ENCODE data around the gene CLIC6. TPM values are rescaled to one million over a fixed set of nuclear protein-coding genes. Genes with fewer than 3 reads are reported as not detected.

CLIC6 gene
- polyA plus RNA-seq, 1 experiment, result not detected

GRCh38 chr21:34754690-34755647 lies 86.2 kb downstream of the CLIC6 start:
- H3K4me3 ChIP-seq (ENCODE audit: low read depth, low read length), result no peak overlapping the region
- ChIA-PET POLR2A (no interaction called here), CTCF (interaction anchor here (2.0 kb wide), 1 partner anchor 9 kb away, joined by 9 read pairs; no protein-coding TSS in a partner anchor)
- no peak for TF ChIP-seq CTCF (IDR thresholded peaks at IDR 0.05; ENCODE audit: low read depth, low read length)
- no peaks in the 10 kb centered on the region for H3K9me3 ChIP-seq (ENCODE audit: control insufficient read depth, insufficient read depth, low read length)
- no peak for DNase-seq (ENCODE audit: low read depth, low spot score)
- H3K27ac ChIP-seq (ENCODE audit: low read depth, low read length), result no peak overlapping the region
- peaks cover 4% of the 10 kb centered on the region for H3K27me3 ChIP-seq (ENCODE audit: control insufficient read depth, insufficient read depth, low read length)

- H3K4me3 ChIP-seq (ENCODE audit: low read depth, low read length), result no peak overlapping the region
- no peak for TF ChIP-seq CTCF (IDR thresholded peaks at IDR 0.05; ENCODE audit: low read depth, low read length)
- no peaks in the 10 kb centered on the region for H3K9me3 ChIP-seq (ENCODE audit: control insufficient read depth, insufficient read depth, low read length)
- ChIA-PET POLR2A (interaction anchor here (1.3 to 1.5 kb wide), 2 partner anchors 46 to 75 kb away, joined by 3 to 4 read pairs; no protein-coding TSS in a partner anchor), CTCF (interaction anchor here (4.2 kb wide), 1 partner anchor 16 kb away, joined by 31 read pairs; no protein-coding TSS in a partner anchor)
- H3K27ac ChIP-seq (ENCODE audit: low read depth, low read length), result no peak overlapping the region
- no peak for DNase-seq (ENCODE audit: low read depth, low spot score)
- no peaks in the 10 kb centered on the region for H3K27me3 ChIP-seq (ENCODE audit: control insufficient read depth, insufficient read depth, low read length)
Observed at GRCh38 chr21:34761758-34762330, 93.0 kb downstream of the CLIC6 start.

- peak; percentile 33 for TF ChIP-seq CTCF (IDR thresholded peaks at IDR 0.05; ENCODE audit: low read depth, low read length)
- ChIA-PET POLR2A (interaction anchor here (1.5 kb wide), 1 partner anchor 45 kb away, joined by 4 read pairs; no protein-coding TSS in a partner anchor), CTCF (interaction anchor here (4.2 kb wide), 1 partner anchor 17 kb away, joined by 31 read pairs; no protein-coding TSS in a partner anchor)
- Histone ChIP-seq H3K27ac (ENCODE audit: low read depth, low read length) (no peak overlapping the region), H3K27me3 (ENCODE audit: control insufficient read depth, insufficient read depth, low read length) (no peaks in the 10 kb centered on the region), H3K4me3 (ENCODE audit: low read depth, low read length) (no peak overlapping the region), H3K9me3 (ENCODE audit: control insufficient read depth, insufficient read depth, low read length) (no peaks in the 10 kb centered on the region)
- DNase-seq (ENCODE audit: low read depth, low spot score), result peak; percentile 52
Observed at GRCh38 chr21:34762786-34763185, 94.0 kb downstream of the CLIC6 start.

- CTCF ChIA-PET, result interaction anchor here (1.1 to 1.5 kb wide), 3 partner anchors 9 to 19 kb away, joined by 3 to 7 read pairs (median 3); no protein-coding TSS in a partner anchor
- DNase-seq (ENCODE audit: low read depth, low spot score), result no peak
- POLR2A ChIA-PET, result no interaction called here
- Histone ChIP-seq H3K4me3 (ENCODE audit: low read depth, low read length) (no peak overlapping the region), H3K27ac (ENCODE audit: low read depth, low read length) (no peak overlapping the region), H3K9me3 (ENCODE audit: control insufficient read depth, insufficient read depth, low read length) (no peaks in the 10 kb centered on the region), H3K27me3 (ENCODE audit: control insufficient read depth, insufficient read depth, low read length) (no peaks in the 10 kb centered on the region)
- no peak for TF ChIP-seq CTCF (IDR thresholded peaks at IDR 0.05; ENCODE audit: low read depth, low read length)
Observed at GRCh38 chr21:34764715-34765284, 96.0 kb downstream of the CLIC6 start.

Data from AG04450 (cell line).